ENCODE results near the gene RSPH10B2.
"Not testable (repeated sequence)": the region's sequence is repeated elsewhere in the genome, so short reads cannot be mapped to it uniquely, and the experiment has no call there.

RSPH10B2 gene

DNA sequence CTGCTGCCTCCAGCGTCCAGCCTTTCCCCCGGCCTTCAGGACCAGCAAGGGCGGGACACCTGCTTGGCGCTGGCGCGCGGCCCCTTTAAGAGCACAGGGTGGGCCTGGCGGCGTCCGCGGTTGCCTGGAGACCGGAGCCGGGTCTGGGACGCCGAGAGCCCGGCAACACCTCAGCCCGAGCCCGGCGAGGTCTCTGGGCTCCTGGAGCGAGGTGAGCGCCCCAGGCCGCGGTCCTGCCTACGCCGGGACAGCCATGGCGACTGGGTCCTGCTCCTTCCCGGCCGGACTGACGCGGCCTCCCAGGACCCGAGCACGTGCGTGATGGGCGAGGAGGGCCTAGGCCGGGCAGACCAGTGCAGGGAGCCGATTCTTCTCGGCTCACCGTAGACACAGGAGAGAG lies at the start of gene RSPH10B2:
RSPH10B2 (plus strand) TSS at position 140 of the 400 bp plus-strand sequence. CDS start 3,575 bp downstream, outside the sequence.
- H3K4me3 ChIP-seq (ENCODE audit: low read depth, low read length); POLR2A ChIA-PET; DNase-seq (ENCODE audit: low read depth, low spot score); CTCF ChIA-PET: not testable (repeated sequence)

DNA sequence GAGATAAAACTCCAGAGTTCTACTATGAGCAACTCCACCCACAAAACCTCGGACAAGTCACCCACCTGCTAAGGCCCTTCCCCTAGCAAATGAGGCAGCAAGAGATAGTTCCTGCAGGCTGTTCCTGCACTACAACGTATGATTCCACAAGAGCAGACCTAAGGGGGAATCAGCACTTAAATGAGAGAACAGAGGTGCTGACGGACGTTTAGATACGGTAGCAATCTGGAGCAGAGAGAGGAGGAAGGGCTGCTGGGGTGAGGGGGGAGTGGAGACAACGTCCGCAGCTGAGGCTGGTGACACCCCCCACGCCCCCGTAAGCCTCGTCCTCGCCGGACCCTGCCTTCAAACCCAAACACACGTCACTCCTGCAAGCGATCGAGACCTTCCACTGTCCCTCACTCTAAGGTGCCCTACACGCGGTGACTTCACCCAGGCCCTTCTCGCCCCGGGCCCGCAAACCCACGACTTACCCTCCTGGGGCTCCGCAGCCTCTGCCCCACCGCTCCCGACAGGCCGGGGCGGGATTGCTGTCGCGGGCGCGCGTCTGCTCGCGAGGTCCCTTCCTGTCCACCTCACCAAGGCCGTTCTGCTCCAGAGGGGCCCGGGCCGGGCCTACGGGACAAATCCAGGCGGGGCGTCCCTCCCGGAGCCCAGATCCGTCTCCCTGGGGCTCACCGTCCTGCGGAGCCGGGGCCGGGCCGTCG lies 47.8 kb upstream of the RSPH10B2 start:
- H3K4me3 ChIP-seq (ENCODE audit: low read depth, low read length) = peak overlapping the region; percentile 89
- CTCF ChIA-PET = no interaction called here
- POLR2A ChIA-PET = interaction anchor here (0.7 kb wide), 1 partner anchor 458 kb away, joined by 3 read pairs; no protein-coding TSS in a partner anchor
- TF ChIP-seq, protein P1, sequence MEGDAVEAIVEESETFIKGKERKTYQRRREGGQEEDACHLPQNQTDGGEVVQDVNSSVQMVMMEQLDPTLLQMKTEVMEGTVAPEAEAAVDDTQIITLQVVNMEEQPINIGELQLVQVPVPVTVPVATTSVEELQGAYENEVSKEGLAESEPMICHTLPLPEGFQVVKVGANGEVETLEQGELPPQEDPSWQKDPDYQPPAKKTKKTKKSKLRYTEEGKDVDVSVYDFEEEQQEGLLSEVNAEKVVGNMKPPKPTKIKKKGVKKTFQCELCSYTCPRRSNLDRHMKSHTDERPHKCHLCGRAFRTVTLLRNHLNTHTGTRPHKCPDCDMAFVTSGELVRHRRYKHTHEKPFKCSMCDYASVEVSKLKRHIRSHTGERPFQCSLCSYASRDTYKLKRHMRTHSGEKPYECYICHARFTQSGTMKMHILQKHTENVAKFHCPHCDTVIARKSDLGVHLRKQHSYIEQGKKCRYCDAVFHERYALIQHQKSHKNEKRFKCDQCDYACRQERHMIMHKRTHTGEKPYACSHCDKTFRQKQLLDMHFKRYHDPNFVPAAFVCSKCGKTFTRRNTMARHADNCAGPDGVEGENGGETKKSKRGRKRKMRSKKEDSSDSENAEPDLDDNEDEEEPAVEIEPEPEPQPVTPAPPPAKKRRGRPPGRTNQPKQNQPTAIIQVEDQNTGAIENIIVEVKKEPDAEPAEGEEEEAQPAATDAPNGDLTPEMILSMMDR (IDR thresholded peaks at IDR 0.05; ENCODE audit: insufficient read depth, low read length, missing control alignments) = no peak
- DNase-seq (ENCODE audit: low read depth, low spot score) = no peak

DNA sequence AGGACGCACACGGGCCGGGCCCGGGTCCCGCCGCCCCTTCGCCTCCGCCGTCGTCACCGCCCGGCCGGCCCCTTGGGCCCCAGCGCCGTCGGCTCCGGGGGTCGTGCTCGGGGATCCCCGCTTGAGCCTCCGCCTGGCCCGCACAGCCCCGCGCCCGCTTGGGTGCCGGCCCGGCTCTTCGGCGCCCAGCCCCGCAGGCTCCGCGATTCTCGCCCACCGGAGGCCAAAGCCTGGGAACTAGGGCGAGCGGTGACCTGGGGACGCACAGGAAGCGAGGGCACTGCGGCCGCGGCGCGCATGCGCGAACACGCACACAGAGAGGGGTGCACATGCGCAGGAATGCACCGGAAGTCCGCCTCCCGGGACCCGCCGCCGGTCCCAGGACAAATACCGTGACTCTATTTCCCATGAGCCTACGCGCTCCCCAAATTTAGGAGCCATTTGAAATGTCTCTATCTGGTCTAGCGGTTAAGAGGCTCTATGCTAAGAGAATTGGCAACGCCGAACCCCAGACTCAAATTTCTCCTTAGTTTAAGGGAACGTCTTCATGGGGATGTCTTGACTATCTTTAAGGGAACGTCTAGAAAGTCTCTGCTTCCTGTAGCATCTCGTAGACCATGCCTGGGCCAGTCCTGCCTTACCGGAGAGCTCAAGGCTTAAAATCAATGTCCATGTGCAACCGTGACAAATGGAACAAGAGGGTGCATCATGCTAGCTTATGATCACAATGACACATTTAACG lies 47.1 kb upstream of the RSPH10B2 start, which contains the start of gene ZNF12:
ZNF12 (minus strand) TSS at position 282 of the 742 bp plus-strand sequence. CDS start 1,774 bp downstream, outside the sequence.
- TF ChIP-seq, protein P1 (IDR thresholded peaks at IDR 0.05; ENCODE audit: insufficient read depth, low read length, missing control alignments) = no peak
- peak within 1 kb of the TSS; percentile 89 for H3K4me3 ChIP-seq (ENCODE audit: low read depth, low read length)
- CTCF ChIA-PET = no interaction called here
- DNase-seq (ENCODE audit: low read depth, low spot score) = peak; percentile 44
- POLR2A ChIA-PET = interaction anchor here (0.7 kb wide), 1 partner anchor 458 kb away, joined by 3 read pairs; no protein-coding TSS in a partner anchor

DNA sequence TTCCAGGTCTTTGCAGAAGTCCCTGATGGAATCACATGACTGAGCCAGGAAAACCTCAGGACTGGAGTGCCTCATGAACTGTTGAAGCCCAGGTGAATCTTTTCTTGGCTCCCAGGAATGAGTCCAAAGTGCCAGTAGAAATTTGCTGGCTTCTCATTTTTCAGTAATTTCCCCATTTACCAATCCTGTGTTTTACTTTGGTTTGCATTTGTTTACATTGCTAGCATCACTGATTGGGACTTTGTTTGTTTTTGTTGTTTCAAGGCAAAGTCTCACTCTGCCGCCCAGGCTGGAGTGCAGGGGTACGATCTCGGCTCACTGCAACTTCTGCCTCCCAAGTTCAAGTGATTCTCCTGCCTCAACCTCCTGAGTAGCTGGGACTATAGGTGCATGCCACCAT lies 45.6 kb upstream of the RSPH10B2 start:
- CTCF ChIA-PET = no interaction called here

DNA sequence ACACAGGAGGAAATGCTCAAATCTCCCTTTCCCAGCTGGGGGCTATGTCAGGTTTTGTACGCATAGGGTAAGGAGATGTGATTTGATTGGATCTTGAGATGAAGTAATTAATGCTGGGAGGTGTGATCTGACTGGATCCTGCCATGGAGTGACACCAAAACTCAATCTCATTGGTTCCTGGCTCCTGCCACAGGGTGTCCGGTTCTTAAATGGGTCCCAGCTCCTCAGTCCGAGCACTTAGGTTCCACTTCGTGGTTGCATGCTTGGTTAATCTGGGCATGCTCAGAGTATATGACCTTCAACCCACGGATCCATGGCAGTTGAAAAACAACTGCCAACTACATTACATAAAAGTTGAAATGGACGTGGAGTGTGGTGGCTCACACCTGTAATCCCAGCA lies 44.1 kb upstream of the RSPH10B2 start:
- POLR2A ChIA-PET = no interaction called here
- H3K4me3 ChIP-seq (ENCODE audit: low read depth, low read length) = no peak overlapping the region
- no peak for DNase-seq (ENCODE audit: low read depth, low spot score)
- TF ChIP-seq, protein P1 (IDR thresholded peaks at IDR 0.05; ENCODE audit: insufficient read depth, low read length, missing control alignments) = no peak
- CTCF ChIA-PET = no interaction called here

More for the DNA sequence above, 45.6 kb upstream of the RSPH10B2 start:
- DNase-seq (ENCODE audit: low read depth, low spot score) = no peak
- H3K4me3 ChIP-seq (ENCODE audit: low read depth, low read length) = no peak overlapping the region
- POLR2A ChIA-PET = no interaction called here
- TF ChIP-seq, protein P1 (IDR thresholded peaks at IDR 0.05; ENCODE audit: insufficient read depth, low read length, missing control alignments) = no peak

DNA sequence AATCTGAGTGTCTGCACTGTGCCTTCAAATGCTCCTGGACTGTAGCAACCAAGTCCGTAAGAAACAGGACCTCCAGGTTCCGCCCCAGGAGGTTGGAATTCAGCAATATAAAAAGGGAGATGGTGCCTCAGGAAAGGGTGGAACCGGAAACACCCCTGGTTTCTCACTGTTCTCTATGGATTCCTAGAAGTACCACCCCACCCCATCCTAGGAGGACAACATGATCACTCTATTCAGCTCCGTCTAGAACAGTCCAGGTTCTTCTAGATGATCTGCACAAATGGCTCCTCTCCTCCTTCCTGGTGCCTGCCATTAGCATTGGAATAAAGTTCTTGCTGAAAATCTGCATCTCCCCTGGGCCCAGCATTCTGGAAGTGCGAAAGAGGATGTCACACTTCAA lies 39.5 kb upstream of the RSPH10B2 start:
- TF ChIP-seq, protein P1 (IDR thresholded peaks at IDR 0.05; ENCODE audit: insufficient read depth, low read length, missing control alignments) = no peak
- ChIA-PET POLR2A (no interaction called here), CTCF (no interaction called here)
- DNase-seq (ENCODE audit: low read depth, low spot score) = no peak
- no peak overlapping the region for H3K4me3 ChIP-seq (ENCODE audit: low read depth, low read length)

DNA sequence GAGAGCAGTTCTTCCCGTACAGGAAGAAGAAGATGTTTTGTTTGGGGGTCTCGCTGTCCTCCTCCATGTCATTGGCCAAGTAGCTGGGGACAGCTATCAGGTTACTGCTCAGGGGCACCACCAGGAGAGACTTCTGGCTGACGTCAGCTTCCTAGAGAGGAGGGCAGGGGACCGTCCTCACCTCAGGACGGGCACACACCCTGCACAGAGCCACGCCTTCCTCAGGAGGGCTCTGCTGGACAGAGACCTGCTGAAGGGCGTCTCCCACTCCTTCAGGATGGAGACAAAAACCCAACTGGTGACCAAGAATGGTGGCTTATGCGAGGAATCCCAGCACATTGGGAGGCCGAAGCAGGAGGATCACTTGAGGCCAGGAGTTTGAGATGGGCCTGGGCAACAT lies 38.0 kb upstream of the RSPH10B2 start:
- H3K4me3 ChIP-seq (ENCODE audit: low read depth, low read length); CTCF ChIA-PET; DNase-seq (ENCODE audit: low read depth, low spot score); POLR2A ChIA-PET: not testable (repeated sequence)

Measured in AG04449 (cell line).